BJ (cell line): Measurements from ENCODE around the gene ARSG. TPM values are rescaled to one million over a fixed set of nuclear protein-coding genes. Genes with fewer than 3 reads are reported as not detected.

Experiments used
- CTCF ChIA-PET: fragments of 350-600 bp; formaldehyde crosslinking; extraction: SDS; loops from one replicate; lab custom pipeline; 2021; ENCODE audit warnings: antibody characterized with exemption, inconsistent platforms; lab: Yijun Ruan, JAX
- POLR2A ChIA-PET: fragments of 300-600 bp; sonication (Branson Sonifier 250); formaldehyde crosslinking; extraction: SDS; loops from one replicate; lab custom pipeline; 2021; ENCODE audit warnings: antibody characterized with exemption; lab: Charles Lee
- DNase-seq: peaks from one replicate; pipeline ENCODE4 v3.0.0-alpha.2; 2011; ENCODE audit warnings: low read depth
- H3K27me3 ChIP-seq: 2 replicates; pipeline ENCODE4 v1.6.0; 2011; ENCODE audit warnings: low read length; ENCODE audit not compliant: control insufficient read depth, insufficient read depth
- H3K36me3 ChIP-seq: 2 replicates; pipeline ENCODE4 v1.5.1; 2011; ENCODE audit warnings: low read length; ENCODE audit not compliant: control insufficient read depth, insufficient read depth
- H3K4me3 ChIP-seq: 2 replicates; pipeline ENCODE4 v1.5.1; 2011; ENCODE audit warnings: low read depth, mild to moderate bottlenecking, control low read depth, low read length
- polyA plus RNA-seq: library from polyadenylated mRNA; depleted of rRNA; stranded (reverse); fragments of >200 nt; gene quantifications from 2 replicates; pipeline ENCODE4 v1.2.3, GENCODE V29; 2011
- TF ChIP-seq, protein P1 (sequence below): IDR thresholded peaks from 2 replicates; pipeline ENCODE4 v1.5.1; 2011; ENCODE audit warnings: low read depth, mild to moderate bottlenecking, control low read depth, inconsistent platforms, low read length, moderate library complexity; ENCODE audit not compliant: insufficient read depth

The ARSG gene
- polyA plus RNA-seq, 1 experiment, result 3.6 TPM

DNA sequence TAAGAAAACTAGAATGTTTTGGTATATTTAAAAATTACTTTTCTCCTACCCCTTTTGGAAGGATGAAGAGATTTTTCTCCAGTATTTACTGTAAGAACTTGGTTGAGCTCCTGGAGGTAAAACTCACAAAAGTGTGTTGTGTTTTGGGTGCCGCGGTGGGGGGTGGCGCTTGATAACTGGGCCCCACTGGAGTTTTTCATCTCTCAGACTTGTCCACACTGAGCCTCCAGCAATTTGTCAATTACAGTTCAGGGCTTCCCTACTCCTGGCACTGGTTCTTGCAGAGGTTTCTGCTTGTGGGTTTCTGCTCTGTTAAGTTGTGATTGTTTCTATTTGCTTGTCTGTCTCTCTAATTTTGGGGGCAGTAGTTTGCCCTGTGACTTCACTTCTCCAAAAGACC, 126.0 kb downstream of the ARSG start:
- H3K36me3 ChIP-seq, result no peaks in the 10 kb centered on the region
- POLR2A ChIA-PET, result interaction anchor here (0.6 kb wide), 1 partner anchor 26 kb away, joined by 8 read pairs; no protein-coding TSS in a partner anchor
- CTCF ChIA-PET, result interaction anchor here (1.0 to 2.2 kb wide), 8 partner anchors 11 to 217 kb away, joined by 3 to 9 read pairs (median 3); no protein-coding TSS in a partner anchor
- H3K4me3 ChIP-seq, result no peak overlapping the region
- no peak for DNase-seq
- no peaks in the 10 kb centered on the region for H3K27me3 ChIP-seq
- TF ChIP-seq, protein P1, sequence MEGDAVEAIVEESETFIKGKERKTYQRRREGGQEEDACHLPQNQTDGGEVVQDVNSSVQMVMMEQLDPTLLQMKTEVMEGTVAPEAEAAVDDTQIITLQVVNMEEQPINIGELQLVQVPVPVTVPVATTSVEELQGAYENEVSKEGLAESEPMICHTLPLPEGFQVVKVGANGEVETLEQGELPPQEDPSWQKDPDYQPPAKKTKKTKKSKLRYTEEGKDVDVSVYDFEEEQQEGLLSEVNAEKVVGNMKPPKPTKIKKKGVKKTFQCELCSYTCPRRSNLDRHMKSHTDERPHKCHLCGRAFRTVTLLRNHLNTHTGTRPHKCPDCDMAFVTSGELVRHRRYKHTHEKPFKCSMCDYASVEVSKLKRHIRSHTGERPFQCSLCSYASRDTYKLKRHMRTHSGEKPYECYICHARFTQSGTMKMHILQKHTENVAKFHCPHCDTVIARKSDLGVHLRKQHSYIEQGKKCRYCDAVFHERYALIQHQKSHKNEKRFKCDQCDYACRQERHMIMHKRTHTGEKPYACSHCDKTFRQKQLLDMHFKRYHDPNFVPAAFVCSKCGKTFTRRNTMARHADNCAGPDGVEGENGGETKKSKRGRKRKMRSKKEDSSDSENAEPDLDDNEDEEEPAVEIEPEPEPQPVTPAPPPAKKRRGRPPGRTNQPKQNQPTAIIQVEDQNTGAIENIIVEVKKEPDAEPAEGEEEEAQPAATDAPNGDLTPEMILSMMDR, result no peak

- no peak for DNase-seq
- H3K4me3 ChIP-seq, result no peak overlapping the region
- CTCF ChIA-PET, result interaction anchor here (1.0 to 2.2 kb wide), 4 partner anchors 16 to 156 kb away, joined by 3 to 8 read pairs (median 4); no protein-coding TSS in a partner anchor
- TF ChIP-seq, protein P1, result no peak
- no peaks in the 10 kb centered on the region for H3K27me3 ChIP-seq
- no peaks in the 10 kb centered on the region for H3K36me3 ChIP-seq
- POLR2A ChIA-PET, result interaction anchor here (0.6 kb wide), 1 partner anchor 10 kb away, joined by 7 read pairs; no protein-coding TSS in a partner anchor
These were observed 127.6 kb downstream of the ARSG start for GRCh38 chr17:68418876-68419275.

DNA sequence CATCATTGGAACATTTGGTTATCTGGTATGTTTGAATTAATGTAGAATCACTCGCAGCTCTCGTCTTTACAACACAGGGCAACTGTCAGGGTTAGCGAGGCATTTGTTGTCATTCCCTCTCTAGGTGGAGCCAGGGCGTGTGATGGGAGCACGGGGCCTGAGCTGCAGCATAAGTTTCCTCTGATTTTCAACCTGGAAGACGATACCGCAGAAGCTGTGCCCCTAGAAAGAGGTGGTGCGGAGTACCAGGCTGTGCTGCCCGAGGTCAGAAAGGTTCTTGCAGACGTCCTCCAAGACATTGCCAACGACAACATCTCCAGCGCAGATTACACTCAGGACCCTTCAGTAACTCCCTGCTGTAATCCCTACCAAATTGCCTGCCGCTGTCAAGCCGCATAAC, 128.8 kb downstream of the ARSG start:
- CTCF ChIA-PET, result no interaction called here
- POLR2A ChIA-PET, result no interaction called here
- Histone ChIP-seq H3K27me3 (no peaks in the 10 kb centered on the region), H3K4me3 (no peak overlapping the region), H3K36me3 (peaks cover 2% of the 10 kb centered on the region; the same call in 1 of the 2 replicates)
- no peak for DNase-seq
- TF ChIP-seq, protein P1, result no peak

DNA sequence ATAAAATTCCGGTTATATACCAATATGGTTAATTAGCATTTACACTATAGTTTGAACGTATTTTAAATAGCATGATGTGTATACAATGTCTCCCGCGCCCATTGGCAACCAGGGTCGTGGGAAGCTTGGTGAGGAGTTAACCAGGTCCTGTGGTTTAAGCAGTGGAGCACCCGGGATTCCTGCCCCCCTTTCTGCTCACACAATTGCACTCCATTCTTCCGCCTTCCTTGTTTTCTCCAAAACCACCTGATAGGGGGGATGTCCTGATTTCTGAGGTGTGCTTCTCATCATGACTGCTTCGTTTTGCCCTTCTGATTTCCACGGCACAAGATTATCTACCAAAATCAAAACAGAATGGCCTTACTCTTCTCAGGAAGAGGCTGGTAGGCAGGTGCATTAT, 130.2 kb downstream of the ARSG start:
- TF ChIP-seq, protein P1, result no peak
- ChIA-PET POLR2A (no interaction called here), CTCF (no interaction called here)
- no peak overlapping the region for H3K4me3 ChIP-seq
- no peaks in the 10 kb centered on the region for H3K27me3 ChIP-seq
- peaks cover 8% of the 10 kb centered on the region; the same call in 1 of the 2 replicates for H3K36me3 ChIP-seq
- no peak for DNase-seq

GRCh38 chr17:68422821-68423220, 131.5 kb downstream of the ARSG start:
- H3K36me3 ChIP-seq, result peaks cover 11% of the 10 kb centered on the region
- POLR2A ChIA-PET, result no interaction called here
- CTCF ChIA-PET, result no interaction called here
- TF ChIP-seq, protein P1, result no peak
- DNase-seq, result no peak
- H3K27me3 ChIP-seq, result no peaks in the 10 kb centered on the region
- H3K4me3 ChIP-seq, result no peak overlapping the region
